Measurements from ENCODE around the gene LAMA5.

LAMA5 gene

GRCh38 chr20:62266340-62266739 lies 100.8 kb downstream of the LAMA5 start:
- DNase-seq (ENCODE audit: low read depth), result no peak

GRCh38 chr20:62265365-62265764 lies 101.7 kb downstream of the LAMA5 start:
- no peak for TF ChIP-seq CTCF (IDR thresholded peaks at IDR 0.05; ENCODE audit: control insufficient read depth, extremely low read depth, insufficient read depth)
- no peak for DNase-seq (ENCODE audit: low read depth)
- no peak overlapping the region for H3K4me3 ChIP-seq (ENCODE audit: low read depth, low read length)

More at GRCh38 chr20:62266340-62266739, 100.8 kb downstream of the LAMA5 start:
- no peak for TF ChIP-seq CTCF (IDR thresholded peaks at IDR 0.05; ENCODE audit: control insufficient read depth, extremely low read depth, insufficient read depth)
- H3K4me3 ChIP-seq (ENCODE audit: low read depth, low read length), result no peak overlapping the region

- no peak overlapping the region for H3K4me3 ChIP-seq (ENCODE audit: low read depth, low read length)
- no peak for TF ChIP-seq CTCF (IDR thresholded peaks at IDR 0.05; ENCODE audit: control insufficient read depth, extremely low read depth, insufficient read depth)
- DNase-seq (ENCODE audit: low read depth), result no peak
Measured at GRCh38 chr20:62263396-62263795, 103.7 kb downstream of the LAMA5 start.

GRCh38 chr20:62262064-62262463 lies 105.0 kb downstream of the LAMA5 start:
- H3K4me3 ChIP-seq (ENCODE audit: low read depth, low read length), result no peak overlapping the region
- no peak for TF ChIP-seq CTCF (IDR thresholded peaks at IDR 0.05; ENCODE audit: control insufficient read depth, extremely low read depth, insufficient read depth)
- DNase-seq (ENCODE audit: low read depth), result no peak

GRCh38 chr20:62259294-62259565 lies 107.9 kb downstream of the LAMA5 start:
- no peak for DNase-seq (ENCODE audit: low read depth)
- no peak overlapping the region for H3K4me3 ChIP-seq (ENCODE audit: low read depth, low read length)
- no peak for TF ChIP-seq CTCF (IDR thresholded peaks at IDR 0.05; ENCODE audit: control insufficient read depth, extremely low read depth, insufficient read depth)

Data from LNCaP clone FGC (cell line).